ENCODE measurements around the gene IRX4. TPM values are rescaled to one million over a fixed set of nuclear protein-coding genes. Genes with fewer than 3 reads are reported as not detected.

The IRX4 gene
- total RNA-seq, 1 donor, result not detected

- H3K9me3 ChIP-seq (ENCODE audit: low read depth, low read length), result no peaks in the 10 kb centered on the region
- H3K4me1 ChIP-seq (ENCODE audit: insufficient read depth, low read length), result no peaks in the 10 kb centered on the region
- H3K27me3 ChIP-seq (ENCODE audit: insufficient read depth, low read length), result peaks cover 12% of the 10 kb centered on the region
- H3K4me3 ChIP-seq (ENCODE audit: low read length), result no peak overlapping the region
Observed at GRCh38 chr5:1868886-1869475, 13.7 kb downstream of the IRX4 start.

GRCh38 chr5:1867815-1868143 lies 14.9 kb downstream of the IRX4 start:
- H3K4me3 ChIP-seq (ENCODE audit: low read length), result no peak overlapping the region
- H3K27me3 ChIP-seq (ENCODE audit: insufficient read depth, low read length), result peaks cover 3% of the 10 kb centered on the region
- H3K9me3 ChIP-seq (ENCODE audit: low read depth, low read length), result no peaks in the 10 kb centered on the region
- no peaks in the 10 kb centered on the region for H3K4me1 ChIP-seq (ENCODE audit: insufficient read depth, low read length)

DNA sequence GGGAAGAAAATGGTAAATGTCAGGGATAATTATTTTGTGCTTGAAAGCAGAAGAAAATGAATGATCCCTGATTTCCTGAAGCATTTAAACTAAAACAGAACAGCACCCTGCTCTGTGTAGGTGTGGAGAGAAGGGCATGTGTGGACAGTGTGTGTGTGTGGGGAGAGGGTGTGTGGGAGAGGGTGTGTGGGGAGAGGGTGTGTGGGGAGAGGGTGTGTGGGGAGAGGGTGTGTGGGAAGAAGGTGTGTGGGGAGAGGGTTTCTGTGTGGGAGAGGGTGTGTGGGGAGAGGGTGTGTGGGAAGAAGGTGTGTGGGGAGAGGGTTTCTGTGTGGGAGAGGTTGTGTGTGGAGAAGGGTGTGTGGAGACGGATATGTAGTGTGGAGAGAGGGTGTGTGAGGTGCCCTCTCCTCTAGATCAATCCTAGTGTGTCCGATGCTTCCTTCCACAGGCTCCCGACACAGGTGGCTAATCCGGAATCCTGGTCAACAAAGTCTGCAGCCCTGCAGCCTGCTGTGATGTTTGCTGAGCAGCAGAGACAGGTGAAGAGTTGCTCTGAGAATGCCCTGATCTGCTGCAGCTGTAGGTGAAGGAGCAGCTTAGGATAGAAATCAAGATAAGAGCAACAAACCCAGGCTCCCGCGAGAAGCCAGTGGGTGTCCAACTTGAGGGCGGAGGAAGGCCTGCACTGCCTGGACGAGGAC lies 15.5 kb downstream of the IRX4 start:
- Histone ChIP-seq H3K4me3 (ENCODE audit: low read length) (no peak overlapping the region), H3K9me3 (ENCODE audit: low read depth, low read length) (no peaks in the 10 kb centered on the region), H3K27me3 (ENCODE audit: insufficient read depth, low read length) (no peaks in the 10 kb centered on the region), H3K4me1 (ENCODE audit: insufficient read depth, low read length) (no peaks in the 10 kb centered on the region)

DNA sequence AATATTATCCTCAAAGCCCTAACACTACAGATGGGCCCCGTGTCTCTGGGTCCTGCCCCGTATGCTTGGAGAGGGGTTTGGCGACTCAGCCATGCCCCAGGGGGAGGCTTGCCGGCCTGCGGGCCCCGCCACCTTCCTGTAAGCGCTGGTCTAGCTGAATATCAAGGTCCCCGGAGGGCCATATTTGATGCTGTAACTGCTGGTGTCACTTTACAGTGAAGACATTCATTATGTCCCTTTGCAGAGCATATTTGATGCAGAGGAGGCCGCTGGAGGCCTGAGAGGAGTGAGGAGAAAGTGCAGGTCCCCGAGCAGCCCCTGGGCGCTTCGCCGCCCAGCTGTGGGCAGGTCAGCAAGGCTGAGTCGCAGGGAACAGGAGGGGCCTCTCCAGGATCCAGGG lies 16.8 kb downstream of the IRX4 start:
- Histone ChIP-seq H3K4me3 (ENCODE audit: low read length) (no peak overlapping the region), H3K9me3 (ENCODE audit: low read depth, low read length) (no peaks in the 10 kb centered on the region), H3K27me3 (ENCODE audit: insufficient read depth, low read length) (no peaks in the 10 kb centered on the region), H3K4me1 (ENCODE audit: insufficient read depth, low read length) (no peaks in the 10 kb centered on the region)

DNA sequence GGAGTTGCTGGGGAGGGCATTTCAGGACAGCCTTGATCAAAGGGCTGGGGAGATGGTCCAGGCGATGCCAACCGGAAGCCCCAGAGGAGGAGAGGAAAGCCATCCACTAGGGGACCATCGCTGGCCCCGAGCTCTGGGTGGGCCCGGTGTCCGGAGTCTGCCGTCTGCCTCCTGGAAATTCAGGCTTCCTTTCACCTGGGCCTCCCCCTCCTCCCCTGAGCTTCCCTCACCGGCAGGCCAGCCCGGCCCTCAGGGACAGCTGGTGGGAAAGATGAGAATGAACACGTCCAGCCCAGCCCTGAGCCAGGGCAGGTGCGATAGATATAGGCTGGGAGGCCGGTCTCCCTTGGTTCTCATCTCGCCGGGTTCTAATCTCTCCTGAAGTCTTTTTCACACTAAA lies 17.2 kb downstream of the IRX4 start:
- Histone ChIP-seq H3K9me3 (ENCODE audit: low read depth, low read length) (no peaks in the 10 kb centered on the region), H3K4me1 (ENCODE audit: insufficient read depth, low read length) (no peaks in the 10 kb centered on the region), H3K27me3 (ENCODE audit: insufficient read depth, low read length) (no peaks in the 10 kb centered on the region), H3K4me3 (ENCODE audit: low read length) (no peak overlapping the region)

- H3K27me3 ChIP-seq (ENCODE audit: insufficient read depth, low read length), result no peaks in the 10 kb centered on the region
- H3K9me3 ChIP-seq (ENCODE audit: low read depth, low read length), result no peaks in the 10 kb centered on the region
Observed at GRCh38 chr5:1864896-1865440, 17.8 kb downstream of the IRX4 start.

GRCh38 chr5:1860949-1861348 lies 21.8 kb downstream of the IRX4 start:
- no peak overlapping the region for H3K4me3 ChIP-seq (ENCODE audit: low read length)
- no peaks in the 10 kb centered on the region for H3K9me3 ChIP-seq (ENCODE audit: low read depth, low read length)
- no peaks in the 10 kb centered on the region for H3K27me3 ChIP-seq (ENCODE audit: insufficient read depth, low read length)
- H3K4me1 ChIP-seq (ENCODE audit: insufficient read depth, low read length), result no peaks in the 10 kb centered on the region

More at GRCh38 chr5:1864896-1865440, 17.8 kb downstream of the IRX4 start:
- Histone ChIP-seq H3K4me3 (ENCODE audit: low read length) (no peak overlapping the region), H3K4me1 (ENCODE audit: insufficient read depth, low read length) (no peaks in the 10 kb centered on the region)

DNA sequence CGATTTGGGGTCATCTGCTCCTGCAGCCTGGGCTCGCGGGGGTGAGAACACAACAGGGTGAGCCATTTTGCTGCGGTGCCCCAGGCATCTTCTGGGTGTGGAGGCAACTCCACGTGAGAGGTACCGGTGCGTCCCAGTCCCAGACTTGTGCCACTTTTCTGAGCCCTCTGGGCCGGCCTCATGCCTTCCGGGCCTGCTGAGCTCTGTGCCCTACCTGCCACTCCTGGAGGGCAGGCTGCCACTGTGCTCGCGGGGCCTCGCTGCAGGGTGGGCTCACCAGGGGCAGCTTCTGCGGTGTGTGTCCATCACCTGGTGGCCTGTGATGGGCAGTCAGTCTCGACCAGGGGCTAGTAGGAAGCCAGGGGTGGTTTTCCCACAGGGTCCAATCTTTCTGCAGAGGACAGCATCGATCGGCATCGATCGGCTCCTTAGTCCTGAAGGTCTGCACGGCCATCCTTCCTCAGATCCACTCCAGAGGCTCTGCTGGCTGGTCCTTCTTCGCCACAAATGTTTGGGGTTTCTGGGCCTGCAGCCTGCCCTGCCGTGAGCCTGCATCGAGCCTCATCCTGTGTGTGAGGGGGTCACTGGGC lies 22.6 kb downstream of the IRX4 start:
- H3K27me3 ChIP-seq (ENCODE audit: insufficient read depth, low read length), result no peaks in the 10 kb centered on the region
- H3K4me1 ChIP-seq (ENCODE audit: insufficient read depth, low read length), result no peaks in the 10 kb centered on the region
- no peaks in the 10 kb centered on the region for H3K9me3 ChIP-seq (ENCODE audit: low read depth, low read length)
- no peak overlapping the region for H3K4me3 ChIP-seq (ENCODE audit: low read length)

GRCh38 chr5:1859099-1859498 lies 23.6 kb downstream of the IRX4 start:
- no peak overlapping the region for H3K4me3 ChIP-seq (ENCODE audit: low read length)
- no peaks in the 10 kb centered on the region for H3K27me3 ChIP-seq (ENCODE audit: insufficient read depth, low read length)
- no peaks in the 10 kb centered on the region for H3K9me3 ChIP-seq (ENCODE audit: low read depth, low read length)
- no peaks in the 10 kb centered on the region for H3K4me1 ChIP-seq (ENCODE audit: insufficient read depth, low read length)

DNA sequence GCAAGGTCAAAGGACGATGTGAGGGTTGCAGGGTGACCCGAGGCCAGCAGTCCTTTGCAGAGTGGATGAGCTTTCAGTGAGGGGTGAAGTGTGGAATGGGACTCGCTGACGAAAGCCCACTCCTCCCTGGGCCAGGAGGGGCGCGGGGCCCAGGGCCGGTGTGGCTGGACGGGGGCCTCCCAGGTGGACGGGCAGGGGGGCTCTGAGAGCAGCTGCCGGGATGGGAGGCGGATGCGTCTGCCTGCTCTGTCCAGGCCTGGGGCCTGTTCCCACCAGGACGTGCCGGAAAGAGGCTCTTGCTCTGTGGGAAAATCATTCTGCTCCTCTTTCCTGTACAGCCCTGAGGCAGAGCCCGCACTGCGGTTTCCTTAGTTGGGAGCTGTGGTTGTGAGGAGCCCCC lies 24.3 kb downstream of the IRX4 start:
- no peaks in the 10 kb centered on the region for H3K4me1 ChIP-seq (ENCODE audit: insufficient read depth, low read length)
- no peak overlapping the region for H3K4me3 ChIP-seq (ENCODE audit: low read length)
- no peaks in the 10 kb centered on the region for H3K27me3 ChIP-seq (ENCODE audit: insufficient read depth, low read length)
- no peaks in the 10 kb centered on the region for H3K9me3 ChIP-seq (ENCODE audit: low read depth, low read length)

DNA sequence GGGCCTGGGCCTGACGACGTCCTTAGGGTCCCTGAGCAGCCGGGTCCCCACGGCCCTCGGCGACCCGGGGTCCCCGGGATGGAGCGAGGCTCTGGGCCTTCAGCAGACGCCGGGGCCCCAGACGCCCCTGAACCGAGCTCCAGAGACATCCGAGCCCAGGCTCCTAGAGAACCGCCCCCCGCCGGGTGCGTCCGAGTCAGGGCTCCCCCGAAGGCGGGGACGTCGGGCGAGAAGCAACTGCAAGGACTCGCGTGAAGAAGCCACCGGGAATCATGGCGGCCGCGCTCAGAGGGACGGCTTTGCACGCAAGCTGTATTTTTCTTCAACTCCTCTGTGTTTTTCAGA lies 25.5 kb downstream of the IRX4 start:
- Histone ChIP-seq H3K4me3 (ENCODE audit: low read length) (no peak overlapping the region), H3K4me1 (ENCODE audit: insufficient read depth, low read length) (no peaks in the 10 kb centered on the region), H3K9me3 (ENCODE audit: low read depth, low read length) (no peaks in the 10 kb centered on the region), H3K27me3 (ENCODE audit: insufficient read depth, low read length) (no peaks in the 10 kb centered on the region)

- H3K4me1 ChIP-seq (ENCODE audit: insufficient read depth, low read length), result no peaks in the 10 kb centered on the region
- H3K27me3 ChIP-seq (ENCODE audit: insufficient read depth, low read length), result no peaks in the 10 kb centered on the region
- no peaks in the 10 kb centered on the region for H3K9me3 ChIP-seq (ENCODE audit: low read depth, low read length)
- no peak overlapping the region for H3K4me3 ChIP-seq (ENCODE audit: low read length)
Observed at GRCh38 chr5:1856596-1857255, 26.0 kb downstream of the IRX4 start.

DNA sequence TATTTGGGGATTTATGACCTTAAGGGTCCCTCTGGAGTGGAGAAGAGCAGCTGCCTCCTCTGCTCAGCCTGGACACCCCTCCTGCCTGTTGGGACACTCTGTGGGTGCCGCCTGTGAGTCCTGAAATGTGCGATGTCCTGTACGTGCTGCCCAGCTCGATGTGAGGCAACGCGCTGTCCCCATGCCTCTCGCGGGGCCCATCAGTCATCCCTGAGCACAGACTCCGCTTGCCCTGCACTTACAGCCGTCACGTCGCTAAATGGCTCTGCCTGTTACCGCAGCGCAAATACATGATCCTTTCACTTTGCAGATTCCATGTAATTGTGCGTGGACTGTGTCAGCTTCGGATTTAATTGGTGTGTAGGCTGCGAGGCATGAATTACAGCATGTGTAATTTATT lies 27.1 kb downstream of the IRX4 start:
- H3K9me3 ChIP-seq (ENCODE audit: low read depth, low read length), result no peaks in the 10 kb centered on the region
- H3K4me3 ChIP-seq (ENCODE audit: low read length), result no peak overlapping the region
- H3K4me1 ChIP-seq (ENCODE audit: insufficient read depth, low read length), result no peaks in the 10 kb centered on the region
- H3K27me3 ChIP-seq (ENCODE audit: insufficient read depth, low read length), result peaks cover under 1% of the 10 kb centered on the region

DNA sequence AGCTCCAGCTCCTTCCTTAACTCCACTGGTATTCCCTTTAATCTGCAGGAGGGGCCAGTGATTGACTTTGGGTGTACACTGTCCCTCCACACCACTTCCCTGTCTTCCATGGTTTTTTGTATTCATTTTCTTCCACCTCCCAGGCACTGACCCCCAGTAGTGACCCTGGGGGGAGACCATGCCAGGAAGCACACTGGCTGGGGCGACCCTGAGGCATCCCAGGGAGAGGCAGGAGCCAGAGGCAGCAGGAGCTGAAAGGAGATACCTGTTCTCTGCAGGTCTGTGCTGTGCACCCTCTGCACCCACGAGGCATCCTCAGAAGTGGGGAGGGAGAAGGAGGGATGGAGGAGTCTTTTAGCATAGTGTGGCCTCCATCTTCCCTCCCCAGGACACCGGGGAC lies 27.6 kb downstream of the IRX4 start:
- H3K4me3 ChIP-seq (ENCODE audit: low read length), result no peak overlapping the region
- H3K9me3 ChIP-seq (ENCODE audit: low read depth, low read length), result no peaks in the 10 kb centered on the region
- peaks cover 5% of the 10 kb centered on the region for H3K27me3 ChIP-seq (ENCODE audit: insufficient read depth, low read length)
- no peaks in the 10 kb centered on the region for H3K4me1 ChIP-seq (ENCODE audit: insufficient read depth, low read length)

GRCh38 chr5:1853531-1853930 lies 29.2 kb downstream of the IRX4 start:
- H3K9me3 ChIP-seq (ENCODE audit: low read depth, low read length), result no peaks in the 10 kb centered on the region
- no peaks in the 10 kb centered on the region for H3K4me1 ChIP-seq (ENCODE audit: insufficient read depth, low read length)
- H3K27me3 ChIP-seq (ENCODE audit: insufficient read depth, low read length), result peaks cover 5% of the 10 kb centered on the region
- no peak overlapping the region for H3K4me3 ChIP-seq (ENCODE audit: low read length)

Data from mononuclear cell (primary cell).